Omental fat pad (tissue), 4 donors: ENCODE results near the gene FAM234A. TPM values are rescaled to one million over a fixed set of nuclear protein-coding genes. Genes with fewer than 3 reads are reported as not detected.

Experiments
- ATAC-seq: fragments of 150-250 bp; one replicate; pipeline ENCODE4 v1.9.1; 2016; ENCODE audit warnings: mild to moderate bottlenecking, moderate library complexity; ENCODE audit not compliant: low FRiP score
- DNase-seq: peaks from one replicate; pipeline ENCODE4 v3.0.0-alpha.2; 2019; ENCODE audit warnings: low spot score
- total RNA-seq, 4 donors: library from RNA; depleted of rRNA; stranded (reverse); fragments of >200 nt; gene quantifications; one replicate each; pipeline ENCODE4 v1.1.0, GENCODE V29; 2016
- TF ChIP-seq, protein P1 (sequence below), 3 donors: fragments of 450-650 bp; IDR thresholded peaks; one replicate each; pipeline ENCODE4 v1.5.1; 2016 to 2017; ENCODE audit warnings: antibody characterized with exemption in 3 of 3, mild to moderate bottlenecking in 3 of 3, moderate library complexity in 2 of 3

The FAM234A gene
- total RNA-seq, 4 donors from 2014 or later: 48.5 to 119 (median 69.3) TPM

DNA sequence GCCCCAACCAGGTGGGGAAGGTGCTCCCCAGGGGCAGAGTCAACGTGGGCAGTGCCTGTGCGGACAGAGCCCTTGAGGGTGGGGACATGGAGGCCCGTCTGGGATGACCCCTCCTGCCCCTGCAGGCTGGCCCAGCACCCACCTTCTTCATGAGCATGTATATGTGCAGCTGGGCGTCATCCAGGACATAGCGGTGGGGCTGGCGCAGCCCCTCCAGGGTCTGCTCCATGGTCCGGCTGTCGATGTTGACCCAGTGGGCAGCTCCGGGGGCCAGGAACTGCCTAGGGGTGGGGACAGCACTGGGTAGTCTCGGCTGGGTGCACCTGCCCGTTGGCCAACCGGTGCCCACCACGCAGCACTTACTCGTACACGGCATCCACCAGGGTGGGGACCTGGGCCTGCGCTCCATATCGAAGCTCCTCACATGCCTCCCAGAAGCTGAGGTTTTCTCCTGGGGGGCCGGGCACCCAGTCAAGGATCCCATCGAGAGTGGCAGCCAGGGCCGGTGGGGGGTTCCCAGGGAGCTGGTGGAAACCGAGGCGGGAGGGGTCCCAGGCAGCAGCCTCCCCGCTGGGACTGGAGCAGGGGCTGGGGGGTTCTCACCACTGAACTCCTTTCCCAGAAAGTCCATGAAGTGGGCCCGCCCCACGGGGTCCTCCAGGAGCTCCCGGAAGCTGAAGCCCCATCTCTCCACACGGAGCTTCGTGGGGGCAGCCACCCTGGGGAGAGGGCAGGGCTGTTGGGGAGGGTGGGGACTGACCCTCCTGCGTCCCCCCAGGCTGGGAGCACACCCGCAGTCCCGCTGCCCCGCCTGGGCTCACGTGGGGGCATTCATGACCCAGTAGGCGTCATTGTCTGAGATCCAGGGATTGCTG lies 36.0 kb downstream of the FAM234A start:
- TF ChIP-seq, protein P1, sequence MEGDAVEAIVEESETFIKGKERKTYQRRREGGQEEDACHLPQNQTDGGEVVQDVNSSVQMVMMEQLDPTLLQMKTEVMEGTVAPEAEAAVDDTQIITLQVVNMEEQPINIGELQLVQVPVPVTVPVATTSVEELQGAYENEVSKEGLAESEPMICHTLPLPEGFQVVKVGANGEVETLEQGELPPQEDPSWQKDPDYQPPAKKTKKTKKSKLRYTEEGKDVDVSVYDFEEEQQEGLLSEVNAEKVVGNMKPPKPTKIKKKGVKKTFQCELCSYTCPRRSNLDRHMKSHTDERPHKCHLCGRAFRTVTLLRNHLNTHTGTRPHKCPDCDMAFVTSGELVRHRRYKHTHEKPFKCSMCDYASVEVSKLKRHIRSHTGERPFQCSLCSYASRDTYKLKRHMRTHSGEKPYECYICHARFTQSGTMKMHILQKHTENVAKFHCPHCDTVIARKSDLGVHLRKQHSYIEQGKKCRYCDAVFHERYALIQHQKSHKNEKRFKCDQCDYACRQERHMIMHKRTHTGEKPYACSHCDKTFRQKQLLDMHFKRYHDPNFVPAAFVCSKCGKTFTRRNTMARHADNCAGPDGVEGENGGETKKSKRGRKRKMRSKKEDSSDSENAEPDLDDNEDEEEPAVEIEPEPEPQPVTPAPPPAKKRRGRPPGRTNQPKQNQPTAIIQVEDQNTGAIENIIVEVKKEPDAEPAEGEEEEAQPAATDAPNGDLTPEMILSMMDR (IDR thresholded peaks at IDR 0.05): no peak

DNA sequence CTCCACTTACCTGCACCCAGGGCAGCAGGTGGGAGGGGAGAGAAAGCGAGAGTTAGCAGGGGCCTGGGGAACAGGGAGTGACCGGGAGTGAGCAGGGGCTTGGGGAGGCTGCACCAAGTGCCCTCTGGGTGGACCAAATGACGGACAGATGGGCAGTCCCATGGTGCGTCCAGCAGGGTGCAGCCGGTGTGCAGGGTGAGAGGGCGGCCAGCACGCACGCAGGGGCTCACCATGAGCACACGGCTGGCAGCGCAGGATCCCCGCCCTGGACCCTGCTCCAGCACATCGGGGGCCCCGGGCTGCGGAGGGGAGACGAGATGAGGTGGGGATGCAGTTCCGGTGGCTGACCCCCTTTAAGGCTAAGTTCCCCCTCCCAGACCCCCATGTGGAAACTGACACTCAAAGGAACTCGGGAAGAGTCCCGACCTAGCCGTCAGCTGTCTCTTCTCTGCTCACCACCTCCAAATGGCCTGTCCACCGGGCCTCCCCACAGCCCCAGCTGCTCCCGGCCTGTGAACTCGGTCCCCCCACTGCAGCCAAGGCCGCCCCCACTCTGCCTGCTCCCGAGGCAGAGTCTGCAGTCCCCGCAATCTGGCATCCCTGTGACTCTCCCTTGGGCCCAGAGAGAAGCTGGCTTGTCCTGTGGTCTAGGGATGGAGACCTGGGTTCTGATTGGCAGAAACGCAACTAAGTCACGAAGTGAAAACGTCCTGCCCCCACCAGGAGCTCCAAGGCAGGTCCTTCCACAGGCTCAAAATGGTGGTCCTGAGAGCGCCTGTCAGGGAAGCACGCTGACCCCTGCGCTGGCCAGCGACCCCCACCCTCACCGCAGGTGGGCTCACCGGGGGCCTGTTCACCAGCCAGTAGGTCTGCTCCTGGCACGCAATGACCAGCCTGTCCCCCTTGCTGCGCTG lies 38.3 kb downstream of the FAM234A start:
- no peak for DNase-seq
- no peak for ATAC-seq
- TF ChIP-seq, protein P1 (IDR thresholded peaks at IDR 0.05): no peak

More for the DNA sequence above, 36.0 kb downstream of the FAM234A start:
- DNase-seq (no peak), ATAC-seq (no peak)

DNA sequence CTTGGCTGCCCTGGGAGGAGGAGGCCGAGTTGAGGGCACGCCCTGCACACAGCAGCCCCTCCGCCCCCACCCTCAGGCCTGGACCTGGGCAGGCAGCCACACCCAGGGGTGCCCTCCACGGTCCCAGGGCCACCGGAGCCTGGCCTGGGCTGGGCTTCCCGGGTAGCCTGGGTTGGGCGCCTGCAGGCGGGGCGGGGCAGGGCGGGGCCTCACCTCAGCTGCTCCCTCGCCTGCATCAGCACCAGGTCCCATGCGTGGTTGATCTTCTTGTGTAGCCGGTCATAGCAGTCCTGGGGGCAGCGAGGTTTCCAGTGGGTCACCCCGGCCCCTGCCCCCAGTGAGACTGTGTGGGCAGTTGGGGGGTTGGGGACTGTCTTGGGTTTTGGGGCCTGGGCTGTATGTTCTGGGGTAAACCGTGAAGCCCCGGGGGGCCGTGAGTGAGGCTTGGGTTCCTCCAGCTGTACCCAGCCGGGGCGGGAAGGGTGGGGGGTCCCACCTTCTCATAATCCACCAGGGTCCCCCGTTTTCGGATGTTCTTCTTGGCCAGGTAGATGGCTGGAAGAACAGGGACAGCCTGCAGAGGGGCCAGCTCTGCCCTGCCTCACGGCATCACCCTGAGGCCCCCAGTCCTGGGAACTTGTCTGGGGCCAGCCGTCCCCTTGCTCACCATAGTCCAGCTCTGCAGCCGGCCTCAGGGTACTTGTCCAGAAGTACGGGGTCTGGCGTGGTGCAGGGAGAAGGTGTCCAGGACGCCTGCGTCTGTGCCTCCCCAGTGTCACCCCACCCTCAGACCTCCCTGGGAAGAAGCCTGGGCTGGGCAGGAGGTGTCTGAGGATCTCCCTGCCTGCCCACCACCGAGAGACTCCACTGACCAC lies 39.2 kb downstream of the FAM234A start:
- TF ChIP-seq, protein P1 (IDR thresholded peaks at IDR 0.05): no peak
- peak; percentile 5 for ATAC-seq
- no peak for DNase-seq

DNA sequence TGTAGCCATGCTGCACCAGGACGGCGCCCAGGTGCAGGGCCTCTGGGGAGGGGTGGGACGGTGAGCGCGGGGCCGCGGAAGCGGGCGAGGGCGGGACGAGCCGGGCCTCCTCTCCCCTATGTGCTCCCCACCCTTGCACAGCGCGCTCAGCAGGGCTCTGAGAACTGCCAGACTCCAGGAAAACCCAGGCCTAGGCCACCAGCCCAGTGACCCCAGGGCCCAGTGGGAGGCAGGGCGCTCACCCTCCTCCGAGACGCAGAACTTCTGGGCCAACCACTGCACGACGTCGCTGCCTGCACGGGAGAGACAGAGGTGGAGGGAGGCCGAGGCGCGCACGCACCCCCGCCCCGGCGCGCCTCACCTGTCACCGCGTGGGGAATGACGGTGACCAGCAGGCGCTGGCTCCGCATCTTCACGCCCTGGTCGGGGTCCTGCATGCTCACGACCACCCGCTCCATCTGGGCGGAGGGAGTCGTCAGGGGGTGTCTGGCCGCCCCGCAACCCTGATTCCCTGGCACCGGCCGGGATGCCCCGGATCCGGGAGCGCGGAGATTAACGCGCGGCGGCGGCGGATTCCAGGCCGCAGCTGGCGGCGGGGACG lies 40.5 kb downstream of the FAM234A start:
- ATAC-seq (no peak), DNase-seq (no peak)
- TF ChIP-seq, protein P1 (IDR thresholded peaks at IDR 0.05): no peak

DNA sequence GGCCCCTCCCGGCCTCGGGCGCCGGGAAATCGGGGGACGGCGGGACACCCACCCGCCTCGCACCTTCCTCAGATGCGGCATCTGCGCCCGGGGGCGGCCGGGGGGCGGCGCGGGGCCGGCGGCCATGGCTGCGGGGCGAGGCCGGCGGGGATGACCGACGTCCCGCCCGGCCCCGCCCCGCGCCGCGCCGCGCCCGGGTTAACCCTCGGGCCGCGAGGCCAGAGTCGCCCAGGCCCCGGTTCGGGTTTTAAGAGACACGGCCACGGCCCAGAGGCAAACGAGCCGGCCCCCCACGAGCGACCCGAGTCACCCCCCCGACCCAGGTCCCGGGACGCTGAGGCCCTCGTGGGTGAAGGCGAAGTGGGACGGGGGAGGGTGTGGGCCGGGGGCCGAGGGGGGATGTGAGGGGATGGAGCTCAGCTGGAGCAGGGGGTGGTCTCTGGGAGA lies 41.2 kb downstream of the FAM234A start, which contains the start of gene RGS11:
Gene RGS11, minus strand, starts transcription at position 159 of the 447 bp plus-strand sequence. Its CDS starts 33 bp downstream, at position 126.
- ATAC-seq (no peak), DNase-seq (no peak)
- TF ChIP-seq, protein P1 (IDR thresholded peaks at IDR 0.05): no peak
